IPS-NIHi7 (cell line): ENCODE data around the gene SRRM4.
A peak's percentile ranks its signal among the peaks of the same experiment; 100 is the strongest.
"Not testable (repeated sequence)": the region's sequence is repeated elsewhere in the genome, so short reads cannot be mapped to it uniquely, and the experiment has no call there.

ENCODE experiments used
- DNase-seq: peaks from one replicate; pipeline ENCODE4 v3.0.0; 2012; ENCODE audit warnings: mixed read lengths; ENCODE audit errors: extremely low spot score

SRRM4 gene

DNA sequence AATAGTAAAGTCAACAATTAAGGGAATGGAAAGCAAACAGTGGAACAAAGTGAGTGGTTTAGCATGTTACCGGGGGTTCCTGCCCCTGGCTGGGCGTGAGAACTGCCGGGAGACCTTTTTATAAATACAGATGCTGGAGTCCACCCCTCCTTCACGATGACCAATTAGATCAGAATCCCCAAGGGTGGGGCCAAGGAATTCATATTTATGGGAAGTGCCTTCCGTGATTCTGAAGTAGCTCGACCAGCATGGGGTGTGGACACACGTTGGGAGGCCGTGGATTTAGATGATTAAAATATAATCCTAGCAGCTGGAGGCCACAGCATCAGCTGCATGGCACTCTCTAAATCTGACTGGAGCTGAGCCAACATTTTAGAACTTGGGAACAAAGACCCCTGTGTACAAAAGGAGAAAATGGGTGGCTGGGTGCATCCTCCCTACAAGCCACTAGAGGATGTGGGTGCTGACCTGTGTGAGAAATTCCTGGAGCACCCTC lies 87.9 kb downstream of the SRRM4 start:
- no peak for DNase-seq

DNA sequence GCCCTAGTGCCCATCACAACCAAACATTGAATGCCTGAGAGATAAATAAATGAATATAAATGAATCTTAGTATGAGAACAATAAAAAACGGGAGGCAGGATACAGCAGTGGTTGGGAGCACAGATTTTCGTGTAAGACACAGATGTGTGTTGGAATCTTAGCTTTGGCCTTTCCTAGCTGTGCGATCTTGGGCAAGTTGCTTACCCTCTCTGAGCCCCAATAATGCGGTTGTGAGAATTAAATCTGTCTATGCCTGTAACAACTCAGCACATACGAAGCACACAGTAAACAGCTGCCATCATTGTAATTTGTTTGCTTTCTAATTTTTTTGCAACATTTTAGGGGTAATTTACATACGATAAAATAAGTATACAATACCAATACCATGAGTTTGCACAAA lies 89.8 kb downstream of the SRRM4 start:
- no peak for DNase-seq

DNA sequence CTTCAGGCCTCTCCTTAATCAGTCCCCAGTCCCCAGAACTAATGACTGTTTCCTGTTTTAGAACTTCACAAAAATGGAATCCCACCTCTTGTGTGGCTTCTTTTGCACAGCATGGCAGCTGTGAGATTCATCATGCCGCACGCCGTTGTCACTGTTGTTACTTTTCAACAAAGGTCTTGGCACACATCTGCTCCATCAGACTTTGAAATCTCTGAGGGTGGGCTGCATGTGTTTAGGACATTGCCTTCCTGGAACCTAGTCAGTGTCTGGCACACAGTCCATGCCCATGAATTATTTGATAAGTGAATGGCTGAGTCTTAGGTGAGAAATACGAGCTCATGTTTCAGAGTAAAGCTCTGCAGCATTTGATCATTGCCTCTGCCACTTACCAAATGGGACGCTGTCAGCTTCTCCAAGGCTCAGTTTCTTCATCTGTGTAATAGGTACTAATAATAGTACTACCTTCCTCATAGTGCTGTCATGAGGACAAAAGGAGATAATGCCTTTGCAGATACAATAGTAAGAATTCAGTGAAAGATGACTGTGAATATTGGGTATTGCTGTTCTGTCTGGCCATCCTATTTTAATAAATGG lies 90.4 kb downstream of the SRRM4 start:
- no peak for DNase-seq

DNA sequence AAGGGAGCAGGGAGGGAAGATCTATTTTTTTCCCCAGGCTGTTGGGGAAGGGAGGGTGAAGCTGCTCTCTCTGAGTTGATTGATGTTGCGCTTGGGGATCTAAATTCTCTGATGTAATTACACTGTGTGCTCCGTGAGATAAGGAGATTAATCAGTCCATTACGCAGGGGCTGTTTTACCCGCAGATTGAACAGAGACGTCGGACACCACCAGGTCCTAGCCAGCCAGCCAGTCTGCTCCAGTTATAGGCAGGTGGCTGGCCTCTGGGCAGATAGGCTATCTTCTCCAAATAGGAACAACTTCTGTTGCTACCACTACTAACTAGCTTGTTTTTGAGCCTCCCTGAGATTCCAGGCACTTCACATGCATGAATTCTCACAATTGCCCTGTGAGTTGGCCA lies 91.1 kb downstream of the SRRM4 start:
- no peak for DNase-seq

DNA sequence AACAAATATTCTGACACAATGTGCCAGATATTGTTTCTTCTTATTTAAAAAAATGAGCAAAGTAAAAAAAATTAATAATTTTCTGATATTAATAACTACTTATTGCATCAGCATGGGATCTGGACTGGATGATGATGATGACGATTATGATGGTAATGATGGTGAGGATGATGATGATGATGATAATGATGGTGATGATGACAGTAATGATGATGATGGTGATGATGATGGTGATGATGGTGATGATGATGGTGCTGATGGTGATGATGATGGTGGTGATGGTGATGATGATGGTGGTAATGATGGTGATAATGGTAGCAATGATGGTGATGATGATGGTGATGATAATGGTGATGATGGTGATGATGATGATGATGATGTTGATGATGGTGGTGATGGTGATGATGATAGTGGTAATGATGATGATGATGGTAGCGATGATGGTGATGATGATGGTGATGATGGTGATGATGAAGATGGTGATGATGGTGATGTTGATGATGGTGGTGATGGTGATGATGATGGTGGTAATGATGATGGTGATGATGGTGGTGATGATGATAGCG lies 94.0 kb downstream of the SRRM4 start:
- DNase-seq = no peak

DNA sequence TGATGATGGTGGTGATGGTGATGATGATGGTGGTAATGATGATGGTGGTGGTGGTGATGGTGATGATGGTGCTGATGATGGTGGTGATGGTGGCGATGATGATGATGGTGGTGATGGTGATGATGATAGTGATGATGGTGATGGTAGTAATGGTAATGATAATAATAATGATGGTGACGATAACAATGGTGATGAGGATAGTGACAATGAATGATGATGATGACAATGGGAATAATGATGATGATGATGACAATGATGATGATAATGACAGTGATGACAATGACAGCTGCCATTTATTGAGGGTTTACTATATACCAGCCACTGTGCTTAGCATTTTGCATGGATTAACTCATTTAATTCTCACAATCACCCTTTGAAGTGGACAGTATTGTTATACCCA lies 94.6 kb downstream of the SRRM4 start:
- no peak for DNase-seq

DNA sequence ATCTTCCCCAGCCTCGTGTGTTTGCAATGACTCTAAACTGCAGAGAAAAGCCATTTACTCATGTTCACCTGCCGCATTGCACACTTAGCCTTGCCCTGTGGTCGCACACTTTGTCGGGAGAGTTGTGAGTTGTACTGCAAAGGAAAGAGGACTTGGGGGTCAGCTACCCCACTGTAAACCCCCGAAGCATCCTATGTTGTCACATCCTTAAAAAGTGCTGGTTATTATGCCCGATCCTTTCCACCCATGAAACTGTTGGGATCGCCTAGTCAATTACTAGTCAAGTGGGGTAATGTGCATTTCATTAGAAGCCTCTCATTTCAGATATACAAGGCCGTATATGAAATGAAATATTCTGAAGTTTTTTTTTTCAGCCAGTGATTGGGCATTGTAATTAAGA lies 98.2 kb downstream of the SRRM4 start:
- DNase-seq = no peak

DNA sequence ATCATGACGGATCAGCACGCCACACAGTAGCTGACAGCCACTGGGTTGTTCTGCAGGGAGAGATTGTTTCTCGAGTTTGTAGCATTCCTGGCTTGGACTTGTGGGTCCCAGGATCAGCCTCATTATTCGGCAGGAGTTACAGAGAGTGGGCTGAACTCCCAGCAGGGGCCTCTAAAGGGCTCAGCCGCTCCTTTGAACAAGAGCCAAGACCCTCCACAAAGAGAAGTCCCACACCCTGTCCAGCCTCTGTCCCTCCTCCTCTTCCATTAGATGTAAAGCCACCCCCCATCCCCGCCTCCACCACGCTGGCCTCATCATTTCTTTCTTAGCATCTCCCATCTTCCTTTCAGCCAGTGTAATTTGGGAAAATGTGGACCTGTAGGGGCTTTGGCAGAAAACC lies 100.7 kb downstream of the SRRM4 start:
- DNase-seq = no peak

DNA sequence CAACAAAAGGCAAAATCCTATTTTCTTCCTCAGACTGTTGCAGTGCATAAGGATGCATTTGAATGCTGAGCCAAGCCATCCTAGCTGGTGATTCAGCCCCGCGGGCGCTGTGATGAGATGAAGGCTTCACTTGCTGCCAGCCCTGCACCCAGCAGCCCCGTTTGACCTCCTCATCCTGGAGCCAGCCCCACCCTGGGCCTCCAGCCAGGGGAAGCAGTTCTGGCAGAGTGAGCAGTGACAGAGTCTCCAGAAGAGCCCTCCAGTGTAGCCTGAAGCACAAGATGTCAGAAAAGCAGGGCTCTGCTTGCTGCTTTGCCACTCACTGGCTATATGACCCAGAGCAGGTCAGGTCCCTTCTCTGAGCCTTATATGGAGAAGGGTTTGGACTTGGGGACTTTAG lies 101.2 kb downstream of the SRRM4 start:
- DNase-seq = no peak

DNA sequence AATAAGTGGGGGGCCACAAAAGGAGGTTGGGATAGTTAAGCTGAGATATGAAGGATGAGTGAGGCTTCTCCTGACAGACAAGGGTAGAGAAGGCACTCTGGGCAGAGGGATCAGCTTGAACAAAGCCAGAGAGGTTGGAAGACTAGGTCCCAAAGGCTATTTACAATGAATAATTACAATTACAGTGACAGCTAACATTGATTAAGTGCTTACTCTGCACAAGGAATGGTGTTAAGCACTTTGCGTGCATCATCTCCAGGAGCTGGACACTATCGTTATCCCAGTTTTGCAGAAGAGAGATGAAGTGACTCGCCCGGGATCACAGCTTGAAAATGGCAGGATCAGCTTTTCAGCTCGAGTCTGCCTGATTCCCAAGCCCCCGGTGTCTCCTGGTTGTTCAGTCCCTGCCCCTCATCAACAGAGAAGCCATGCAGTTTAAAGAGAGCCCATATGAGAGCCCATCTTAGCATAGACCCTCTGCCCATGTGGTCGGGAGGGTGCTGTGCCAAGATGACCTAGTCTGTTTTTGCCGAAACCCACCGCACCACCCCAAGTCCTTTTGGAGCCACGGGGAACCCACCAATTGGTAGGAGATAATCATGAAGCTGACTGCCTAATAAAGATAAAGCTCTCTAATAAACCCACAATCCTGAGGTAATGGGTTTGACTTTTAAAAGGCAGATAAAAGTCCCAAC lies 107.5 kb downstream of the SRRM4 start:
- no peak for DNase-seq

DNA sequence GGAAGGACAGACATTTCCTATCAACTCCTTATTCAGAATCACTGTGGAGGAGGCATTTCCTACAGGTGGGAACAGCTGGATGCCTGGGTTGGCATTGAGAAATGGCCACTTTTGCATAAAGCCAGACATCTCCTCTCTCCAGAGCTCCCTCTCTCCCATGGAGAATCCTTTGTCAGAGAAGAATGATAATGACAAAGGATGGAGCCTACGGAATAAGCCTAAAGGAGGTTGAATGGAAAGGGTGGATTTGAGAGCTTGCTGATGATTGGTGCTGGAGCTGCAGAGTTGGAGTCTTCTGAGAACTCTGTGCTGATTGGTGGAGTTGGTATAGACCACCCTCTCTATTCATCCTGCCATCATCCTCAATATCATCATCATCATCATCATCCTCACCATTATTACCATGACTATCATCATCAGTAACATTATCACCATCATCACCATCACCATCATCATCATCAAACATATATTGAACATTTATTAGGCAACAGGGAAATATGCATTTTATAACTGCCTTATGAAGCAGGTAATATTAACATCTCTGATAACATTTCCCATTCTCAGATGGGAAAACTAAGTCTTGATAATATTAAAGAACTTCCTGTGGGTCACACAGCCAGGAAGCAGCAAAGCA lies 108.2 kb downstream of the SRRM4 start:
- peak; percentile 84 for DNase-seq

DNA sequence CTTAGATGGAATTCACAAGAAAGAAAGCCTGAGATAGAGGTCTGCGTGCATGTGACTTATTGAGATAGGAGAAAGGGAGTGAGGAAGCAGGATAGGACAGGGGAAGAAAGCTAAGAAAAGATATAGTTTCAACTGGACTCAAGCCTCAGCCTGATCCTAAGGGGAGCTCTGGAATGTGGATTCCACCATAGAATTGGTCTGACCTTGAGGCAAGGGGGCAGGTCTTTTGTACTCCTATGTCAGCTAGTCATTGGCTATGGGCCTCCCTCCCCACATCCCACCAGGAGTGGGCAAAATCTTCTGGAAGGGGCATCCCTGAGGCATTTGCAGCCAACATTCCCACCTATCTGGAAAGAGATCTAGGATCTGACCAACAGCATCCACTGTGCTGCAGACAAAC lies 108.9 kb downstream of the SRRM4 start:
- no peak for DNase-seq

DNA sequence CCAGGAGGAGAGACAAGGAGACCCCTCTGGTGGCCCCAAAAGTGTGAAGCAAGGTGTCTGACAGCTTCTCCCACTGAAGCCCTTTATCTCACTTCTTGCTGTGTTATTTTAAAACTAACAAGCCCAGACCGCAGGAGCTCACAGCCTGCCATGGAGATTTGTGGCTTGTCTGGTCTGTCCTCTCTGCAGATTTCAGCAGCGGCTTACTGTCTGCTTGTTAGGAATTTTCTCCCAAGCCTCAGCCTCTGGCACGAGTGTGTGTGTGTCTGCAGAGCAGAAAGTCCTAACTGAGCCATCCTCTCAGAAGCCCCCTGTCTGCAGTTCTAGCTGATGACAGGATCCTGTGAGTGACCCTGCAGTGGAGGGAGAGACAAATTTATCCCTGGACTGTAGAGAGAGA lies 109.5 kb downstream of the SRRM4 start:
- DNase-seq = no peak

DNA sequence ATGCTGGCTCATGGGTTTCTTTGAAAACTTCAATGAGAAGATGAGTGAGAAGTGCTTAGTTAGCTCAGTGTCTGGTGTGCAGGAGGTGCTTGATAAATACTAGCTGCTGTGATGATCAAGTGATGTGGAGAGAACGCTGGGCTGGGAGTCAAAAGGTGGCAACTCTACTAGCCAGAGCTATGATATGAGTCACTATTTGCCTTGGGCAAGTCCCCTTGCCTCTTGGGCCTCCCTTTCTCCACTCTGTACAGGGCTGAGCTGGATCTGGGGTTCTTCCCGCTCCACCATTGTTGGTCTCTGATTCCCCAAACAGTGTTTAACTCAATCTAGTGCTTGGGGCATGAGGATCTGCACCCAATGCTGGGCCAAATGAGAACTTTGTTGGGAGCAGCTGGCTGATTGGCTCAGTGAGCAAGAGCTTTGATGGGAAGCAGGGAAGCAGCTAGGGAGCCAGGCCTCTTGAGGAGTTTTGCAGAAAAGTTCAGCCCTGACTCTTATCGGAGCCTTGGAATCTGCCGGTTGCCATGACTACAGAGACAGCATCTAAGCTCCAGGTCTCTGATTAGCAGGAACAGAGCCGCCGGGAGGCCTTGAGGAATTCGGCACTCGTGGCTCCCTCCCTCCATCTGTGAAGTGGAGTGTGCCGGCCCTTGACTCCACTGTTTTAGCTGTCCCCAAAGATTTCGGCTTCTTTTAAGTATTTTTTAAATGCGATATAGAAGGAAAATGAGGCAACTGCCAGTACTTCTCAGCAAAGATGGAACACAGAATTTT lies 115.3 kb downstream of the SRRM4 start:
- DNase-seq = peak; percentile 76

DNA sequence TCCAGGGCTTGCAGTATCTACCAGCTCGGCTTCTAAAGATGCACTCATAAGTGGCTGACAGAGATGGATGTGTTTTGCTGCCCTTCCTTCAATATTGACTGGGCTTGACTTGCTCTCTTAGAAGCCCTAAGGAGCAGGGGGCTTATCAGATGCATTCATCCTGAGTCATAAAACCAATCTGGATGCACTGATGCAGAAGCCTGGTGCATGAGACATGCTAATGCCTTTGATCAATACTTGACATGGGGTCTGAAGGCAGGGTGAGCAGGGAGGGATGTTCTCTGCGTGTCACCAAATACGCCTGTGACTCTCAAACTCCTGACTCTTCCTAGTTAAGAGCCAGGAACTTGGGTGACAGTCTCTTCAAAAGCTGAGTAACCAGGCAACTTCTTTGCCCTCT lies 119.6 kb downstream of the SRRM4 start:
- DNase-seq = no peak

DNA sequence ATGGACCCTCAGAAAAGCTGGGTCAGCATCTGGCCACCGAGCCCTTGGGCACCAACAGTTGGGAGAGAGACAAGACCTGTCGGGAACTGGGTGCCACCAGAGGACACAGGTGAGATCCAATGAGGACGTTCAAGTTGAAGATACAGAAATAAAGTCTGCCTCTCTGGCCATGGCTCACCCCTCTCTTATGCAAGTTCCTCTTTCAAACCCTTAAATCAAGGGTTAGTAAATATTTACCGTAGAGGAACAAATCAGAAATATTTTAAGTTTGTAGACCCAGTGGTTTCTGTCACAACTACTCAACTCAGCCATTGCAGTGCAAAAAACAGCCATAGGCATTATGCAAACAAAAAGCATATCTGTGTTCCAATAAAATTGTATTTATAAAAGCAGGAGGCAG lies 120.9 kb downstream of the SRRM4 start:
- DNase-seq = no peak

DNA sequence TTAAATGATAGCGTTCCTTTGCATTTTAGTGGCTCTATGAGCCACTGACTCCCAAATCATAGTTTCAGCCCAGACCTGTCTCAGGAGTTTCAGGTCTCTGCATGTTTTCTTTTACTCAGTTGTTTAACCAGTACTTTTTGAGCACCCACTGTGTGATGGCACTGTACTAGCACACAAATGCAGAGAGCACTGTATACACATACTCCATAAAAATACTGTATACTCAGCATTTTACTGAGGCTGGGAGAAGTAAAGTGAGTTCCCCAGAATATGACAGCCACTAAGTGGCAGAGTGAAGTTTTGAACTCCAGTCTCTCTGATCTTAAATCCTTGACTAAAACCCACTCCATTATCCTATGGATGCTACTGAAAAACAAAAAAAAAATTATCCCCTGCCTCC lies 121.4 kb downstream of the SRRM4 start:
- DNase-seq = no peak

DNA sequence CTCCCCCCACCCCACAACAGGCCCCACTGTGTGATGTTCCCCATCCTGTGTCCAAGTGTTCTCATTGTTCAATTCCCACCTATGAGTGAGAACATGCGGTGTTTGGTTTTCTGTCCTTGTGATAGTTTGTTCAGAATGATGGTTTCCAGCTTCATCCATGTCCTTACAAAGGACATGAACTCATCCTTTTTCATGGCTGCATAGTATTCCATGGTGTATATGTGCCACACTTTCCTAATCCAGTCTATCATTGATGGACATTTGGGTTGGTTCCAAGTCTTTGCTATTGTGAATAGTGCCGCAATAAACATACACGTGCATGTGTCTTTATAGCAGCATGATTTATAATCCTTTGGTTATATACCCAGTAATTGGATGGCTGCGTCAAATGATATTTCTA lies 123.6 kb downstream of the SRRM4 start:
- not testable (repeated sequence) for DNase-seq

DNA sequence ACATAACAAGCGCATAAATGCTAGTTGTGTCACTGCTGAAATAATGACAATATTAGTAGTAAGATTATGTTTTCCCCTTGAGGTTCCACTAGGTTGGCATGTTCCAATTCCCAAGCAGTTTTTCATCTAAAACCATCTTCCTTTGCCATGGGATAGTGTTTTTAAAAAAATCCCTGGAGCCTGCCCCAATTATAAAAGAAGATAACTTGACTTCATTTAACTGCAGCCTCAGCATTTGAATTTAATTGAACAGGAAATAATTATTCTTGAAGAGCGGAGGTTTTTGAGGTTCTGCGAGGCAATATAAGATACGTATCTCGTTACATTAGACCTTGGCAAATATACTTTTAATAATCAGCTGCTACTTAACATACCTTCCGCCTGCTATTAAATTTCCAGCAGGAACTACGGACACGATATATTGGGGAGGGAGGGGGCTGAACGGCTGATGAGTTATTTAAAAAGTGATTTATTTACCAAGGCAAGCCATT lies 132.2 kb downstream of the SRRM4 start:
- no peak for DNase-seq

DNA sequence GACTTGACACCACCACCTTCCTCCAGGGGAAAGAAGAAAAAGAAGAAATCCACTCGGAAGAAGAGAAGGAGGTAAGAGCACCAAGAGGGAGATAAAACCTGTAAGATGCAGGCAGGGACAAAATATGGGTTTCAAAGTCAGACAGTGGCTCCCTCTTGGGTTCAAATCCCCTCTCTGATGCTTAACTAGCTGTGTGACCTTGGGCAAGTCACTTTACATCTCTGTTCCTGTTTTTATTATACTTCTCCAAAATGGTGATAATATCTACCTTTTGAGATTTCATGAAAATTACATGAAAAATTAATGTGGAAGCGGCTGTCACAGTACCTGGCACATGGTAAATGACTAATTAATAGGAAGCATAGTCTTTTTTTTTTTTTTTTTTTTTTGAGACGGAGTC lies 133.0 kb downstream of the SRRM4 start:
- DNase-seq = no peak

DNA sequence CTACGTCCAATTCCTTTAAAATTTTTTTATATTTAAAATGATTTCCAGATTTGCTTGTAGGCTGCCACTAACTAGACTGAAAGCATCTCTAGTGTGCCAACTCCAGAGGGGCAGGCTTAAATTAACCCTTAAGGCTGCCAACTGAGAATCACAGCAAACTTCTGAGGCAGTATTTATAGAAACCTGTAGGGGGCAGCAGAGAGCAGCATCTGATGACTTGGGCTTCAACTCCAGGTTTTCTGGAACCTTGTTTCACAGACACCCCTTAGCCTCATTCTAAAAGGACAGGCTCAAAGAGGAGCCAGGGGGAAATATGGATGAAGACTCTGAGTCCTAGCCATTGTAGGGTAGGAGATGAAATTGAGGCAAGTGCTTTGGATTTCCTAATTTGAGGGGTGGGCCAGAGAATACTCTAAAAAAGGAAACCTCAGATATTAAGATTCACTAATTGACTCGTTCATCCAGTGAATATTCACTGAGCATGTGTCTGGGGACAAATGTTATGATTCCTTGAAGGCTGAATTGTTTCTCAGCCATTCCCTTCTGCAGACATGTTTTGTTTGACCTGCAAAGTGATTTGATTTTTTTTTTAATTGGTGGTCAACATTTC lies 134.1 kb downstream of the SRRM4 start:
- DNase-seq = peak; percentile 84

DNA sequence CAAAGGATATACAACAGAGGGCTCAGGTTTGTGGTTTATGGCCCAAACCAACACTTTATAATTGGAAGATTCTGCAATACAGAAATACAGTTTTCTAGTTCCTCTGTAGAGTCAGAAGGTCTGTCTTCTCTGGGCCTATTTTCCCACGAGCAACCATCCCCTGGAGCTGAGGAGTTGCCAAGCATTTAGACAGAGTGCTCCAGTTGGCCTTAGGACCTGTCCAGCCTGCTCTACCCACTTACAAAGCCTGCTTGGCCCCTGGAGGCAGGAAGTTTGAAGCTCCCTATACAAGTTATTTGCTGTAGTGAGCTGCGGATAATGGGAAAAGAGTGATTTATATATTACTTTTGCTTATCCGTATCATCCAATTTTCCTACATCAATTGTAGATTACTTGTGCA lies 136.6 kb downstream of the SRRM4 start:
- no peak for DNase-seq
